ENCODE data around the gene SYDE2.
A peak's percentile ranks its signal among the peaks of the same experiment; 100 is the strongest.
"Not testable (repeated sequence)": the region's sequence is repeated elsewhere in the genome, so short reads cannot be mapped to it uniquely, and the experiment has no call there.

Gene SYDE2

DNA sequence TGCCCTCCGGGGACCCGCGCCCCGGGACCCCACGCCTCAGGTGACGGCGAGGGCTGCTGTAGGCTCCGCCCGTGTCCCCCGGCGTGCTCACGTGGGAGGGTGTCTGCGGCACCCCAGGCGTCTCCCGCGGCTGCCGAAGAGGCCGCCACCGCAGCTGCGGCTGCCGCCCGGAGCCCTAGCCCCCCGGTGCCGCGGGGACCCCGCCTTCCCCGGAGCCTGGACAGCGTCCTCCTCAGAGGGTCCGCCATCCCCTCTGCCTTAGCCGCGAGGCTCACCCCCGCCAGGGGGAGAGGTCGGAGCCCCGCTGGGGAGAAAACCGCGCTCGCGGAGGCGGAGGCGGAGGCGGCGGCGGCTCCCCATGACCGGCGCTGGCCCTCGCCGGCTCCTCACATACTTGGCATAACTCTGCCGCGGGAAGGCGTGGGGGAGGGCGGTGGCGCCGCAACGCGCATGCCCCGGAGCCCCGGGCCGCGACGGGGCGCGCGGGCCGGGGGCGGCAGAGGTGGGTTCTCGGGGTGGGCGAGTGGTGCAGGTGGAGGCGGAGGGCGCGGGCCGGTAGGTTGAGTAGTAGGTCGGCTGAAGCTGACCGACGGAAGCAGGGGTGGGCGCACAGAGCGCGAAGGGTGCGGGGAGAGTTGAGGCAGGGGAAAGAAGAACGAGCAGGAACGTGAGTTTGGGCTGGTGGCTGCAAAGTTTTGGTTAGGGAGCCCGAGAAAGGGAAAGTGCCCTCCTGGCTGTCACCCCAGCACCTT is 700 bp upstream of the SYDE2 start:
- no peak for DNase-seq (ENCODE audit: low read depth)
- TF ChIP-seq, protein P1, sequence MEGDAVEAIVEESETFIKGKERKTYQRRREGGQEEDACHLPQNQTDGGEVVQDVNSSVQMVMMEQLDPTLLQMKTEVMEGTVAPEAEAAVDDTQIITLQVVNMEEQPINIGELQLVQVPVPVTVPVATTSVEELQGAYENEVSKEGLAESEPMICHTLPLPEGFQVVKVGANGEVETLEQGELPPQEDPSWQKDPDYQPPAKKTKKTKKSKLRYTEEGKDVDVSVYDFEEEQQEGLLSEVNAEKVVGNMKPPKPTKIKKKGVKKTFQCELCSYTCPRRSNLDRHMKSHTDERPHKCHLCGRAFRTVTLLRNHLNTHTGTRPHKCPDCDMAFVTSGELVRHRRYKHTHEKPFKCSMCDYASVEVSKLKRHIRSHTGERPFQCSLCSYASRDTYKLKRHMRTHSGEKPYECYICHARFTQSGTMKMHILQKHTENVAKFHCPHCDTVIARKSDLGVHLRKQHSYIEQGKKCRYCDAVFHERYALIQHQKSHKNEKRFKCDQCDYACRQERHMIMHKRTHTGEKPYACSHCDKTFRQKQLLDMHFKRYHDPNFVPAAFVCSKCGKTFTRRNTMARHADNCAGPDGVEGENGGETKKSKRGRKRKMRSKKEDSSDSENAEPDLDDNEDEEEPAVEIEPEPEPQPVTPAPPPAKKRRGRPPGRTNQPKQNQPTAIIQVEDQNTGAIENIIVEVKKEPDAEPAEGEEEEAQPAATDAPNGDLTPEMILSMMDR (conservative IDR thresholded peaks at IDR 0.05; ENCODE audit: low read depth, low read length), result no peak
- peak overlapping the region; percentile 86 for H3K4me3 ChIP-seq (ENCODE audit: low read length)

DNA sequence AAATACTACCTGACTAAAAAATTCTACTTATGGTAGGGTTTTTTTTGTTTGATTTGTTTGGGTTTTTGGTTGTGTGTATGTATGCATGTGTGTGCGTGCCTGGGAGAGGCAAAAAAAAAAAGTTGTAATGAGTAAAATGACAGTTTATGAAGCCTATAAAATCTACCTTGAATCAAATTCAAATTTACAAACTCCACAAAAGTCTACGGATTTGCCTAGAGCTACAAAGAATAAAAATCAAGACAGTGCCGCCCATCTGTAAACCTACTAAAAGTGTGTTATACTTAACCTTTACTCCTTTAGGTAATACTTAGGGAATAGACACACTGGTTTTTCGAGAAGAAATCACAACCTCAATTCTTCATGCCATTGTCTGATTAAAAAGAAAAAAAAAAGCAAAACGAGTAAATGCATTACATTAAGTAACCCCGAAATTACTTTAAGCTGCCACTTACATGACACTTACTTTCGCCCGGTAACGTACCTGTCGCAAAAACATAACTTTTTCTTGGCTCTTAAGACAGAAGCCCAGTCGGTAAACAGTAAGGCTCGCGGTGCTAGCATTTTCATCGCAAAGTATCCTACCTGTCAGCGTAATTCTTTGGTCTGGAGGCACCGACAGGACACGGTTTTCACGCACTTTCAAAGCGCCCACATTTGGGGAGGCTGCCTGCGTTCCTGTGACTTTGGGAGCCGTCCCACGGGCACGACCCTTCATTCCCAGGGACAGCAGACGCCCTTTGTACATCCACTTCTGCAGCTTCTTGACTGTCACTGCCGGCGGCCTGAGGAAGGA is 951 bp downstream of the SYDE2 start:
- H3K4me3 ChIP-seq (ENCODE audit: low read length), result peak overlapping the region; percentile 86
- TF ChIP-seq, protein P1 (conservative IDR thresholded peaks at IDR 0.05; ENCODE audit: low read depth, low read length), result no peak
- DNase-seq (ENCODE audit: low read depth), result no peak

DNA sequence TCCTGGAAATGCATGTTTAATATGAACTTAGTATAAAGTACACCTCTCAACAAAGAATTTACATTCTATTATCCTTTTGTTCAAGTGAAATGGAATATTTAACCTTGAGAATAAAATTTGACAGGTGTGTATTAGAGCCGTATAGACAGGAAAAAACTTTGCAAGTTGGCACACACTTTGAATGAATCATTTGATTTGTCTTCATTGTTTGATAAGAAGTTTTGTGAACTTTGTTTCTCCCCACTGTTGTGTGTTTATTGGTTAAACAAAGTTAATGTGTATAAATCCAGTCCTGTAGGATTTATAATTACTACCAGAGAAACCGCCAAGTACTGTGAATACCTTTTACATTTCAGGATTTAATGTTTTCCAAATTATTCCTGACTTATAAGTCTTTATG is 2.0 kb downstream of the SYDE2 start:
- peak overlapping the region; percentile 86 for H3K4me3 ChIP-seq (ENCODE audit: low read length)
- TF ChIP-seq, protein P1 (conservative IDR thresholded peaks at IDR 0.05; ENCODE audit: low read depth, low read length), result no peak
- DNase-seq (ENCODE audit: low read depth), result no peak

DNA sequence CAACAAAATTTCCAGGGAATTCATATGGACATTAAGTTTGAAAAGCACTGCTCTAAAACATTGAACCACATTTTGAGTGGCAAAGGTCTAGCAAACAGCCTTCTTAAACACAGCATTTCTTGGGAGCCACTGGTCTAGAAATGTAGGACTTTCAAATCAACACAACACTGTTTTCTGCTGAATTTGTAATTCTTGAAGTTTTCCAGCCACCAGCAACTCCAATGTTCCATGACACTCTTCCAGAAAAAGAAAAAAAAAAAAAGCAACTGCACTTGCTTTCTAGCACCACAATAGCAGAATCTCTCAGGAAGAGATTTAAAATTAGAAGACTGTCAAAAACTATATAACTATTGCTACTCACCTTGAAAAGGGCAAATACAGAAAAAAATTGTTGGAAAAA is 4.5 kb downstream of the SYDE2 start:
- no peak for DNase-seq (ENCODE audit: low read depth)
- H3K4me3 ChIP-seq (ENCODE audit: low read length), result no peak overlapping the region
- TF ChIP-seq, protein P1 (conservative IDR thresholded peaks at IDR 0.05; ENCODE audit: low read depth, low read length), result no peak

DNA sequence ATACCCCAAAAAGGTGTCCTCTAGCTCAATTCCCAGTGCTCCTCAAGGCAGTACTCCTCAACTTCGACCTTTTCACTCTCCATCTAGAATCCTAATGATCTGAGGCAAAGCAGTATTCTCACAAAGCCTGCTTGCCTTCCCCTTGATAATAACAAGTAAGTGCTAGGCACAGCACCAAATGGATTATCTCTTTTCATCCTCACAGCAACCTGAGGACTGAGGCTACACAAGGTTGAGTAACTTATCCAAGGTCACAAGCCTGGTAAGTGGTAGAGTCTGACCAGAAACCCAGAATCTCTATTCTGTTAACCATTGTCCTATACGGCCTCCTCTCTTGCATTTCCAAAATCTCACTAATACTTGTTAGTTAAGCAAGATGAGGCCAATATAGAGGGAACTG is 5.1 kb downstream of the SYDE2 start:
- no peak for DNase-seq (ENCODE audit: low read depth)
- no peak overlapping the region for H3K4me3 ChIP-seq (ENCODE audit: low read length)

DNA sequence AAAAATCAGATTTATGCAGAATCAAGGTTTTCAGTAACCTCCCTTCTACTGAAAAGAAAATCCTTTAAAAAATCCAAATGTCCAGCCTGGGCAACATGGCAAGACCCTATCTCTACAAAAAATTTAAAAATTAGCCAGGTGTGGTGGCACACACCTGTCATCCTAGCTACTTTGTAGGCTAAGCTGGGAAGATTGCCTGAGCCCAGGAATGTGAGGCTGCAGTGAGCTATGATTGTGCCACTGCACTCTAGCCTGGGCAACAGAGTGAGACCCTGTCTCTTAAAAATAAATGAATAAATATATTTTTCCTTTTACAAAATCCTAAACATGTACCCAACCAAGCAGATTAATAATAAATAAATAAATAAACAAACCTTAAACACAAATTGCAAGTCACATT is 8.7 kb downstream of the SYDE2 start:
- not testable (repeated sequence) for DNase-seq (ENCODE audit: low read depth); H3K4me3 ChIP-seq (ENCODE audit: low read length)

More for the DNA sequence above, 5.1 kb downstream of the SYDE2 start:
- TF ChIP-seq, protein P1 (conservative IDR thresholded peaks at IDR 0.05; ENCODE audit: low read depth, low read length), result no peak

DNA sequence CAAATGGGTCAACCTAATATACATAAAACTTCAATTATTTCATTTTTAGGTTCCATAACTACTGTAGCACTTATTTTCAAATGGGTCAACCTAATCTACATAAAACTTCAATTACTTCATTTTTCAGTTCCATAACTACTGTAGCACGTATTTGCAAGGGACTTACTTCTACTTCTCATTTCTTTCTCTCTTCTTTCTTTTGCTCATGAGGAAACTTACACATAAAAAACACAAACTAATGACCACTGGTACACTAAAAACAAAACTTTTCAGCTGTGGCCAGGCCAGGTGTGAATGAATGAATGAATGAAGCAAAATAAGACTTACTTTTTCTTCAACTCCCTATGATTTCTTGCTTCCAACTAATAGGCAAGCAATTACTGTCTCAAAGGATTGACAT is 11.7 kb downstream of the SYDE2 start:
- TF ChIP-seq, protein P1 (conservative IDR thresholded peaks at IDR 0.05; ENCODE audit: low read depth, low read length), result no peak
- no peak for DNase-seq (ENCODE audit: low read depth)
- no peak overlapping the region for H3K4me3 ChIP-seq (ENCODE audit: low read length)
